Activated CD8-positive, alpha-beta memory T cell treated with anti-CD3 and anti-CD28 coated beads, Interleukin-2, amount 50 U/mL, for 24 hours (primary cell): ENCODE measurements around the gene CCR8.
"Not testable (repeated sequence)": the region's sequence is repeated elsewhere in the genome, so short reads cannot be mapped to it uniquely, and the experiment has no call there.

Experiments
- DNase-seq: peaks from one replicate; pipeline ENCODE4 v3.0.0-alpha.2; 2020; ENCODE audit errors: extremely low read depth

CCR8 gene

DNA sequence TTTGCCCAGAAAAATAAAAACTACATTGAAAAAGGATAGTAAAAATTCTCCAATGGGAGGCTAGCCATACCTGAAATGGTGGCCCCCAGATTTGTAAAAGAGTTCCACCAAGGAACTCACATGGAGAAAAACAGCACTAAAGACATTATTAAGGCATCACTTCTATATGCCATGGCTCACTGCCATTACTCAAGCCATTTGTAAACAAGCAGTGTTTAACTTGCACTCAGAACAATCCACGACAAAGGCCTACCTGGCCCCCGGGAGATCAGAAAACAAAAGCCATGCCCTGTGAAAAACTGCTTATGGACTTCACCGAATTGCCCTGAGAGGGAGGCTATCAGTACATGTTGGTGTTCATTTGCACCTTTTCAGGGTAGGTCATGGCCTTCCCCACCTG is 19.6 kb downstream of the CCR8 start:
- no peak for DNase-seq

DNA sequence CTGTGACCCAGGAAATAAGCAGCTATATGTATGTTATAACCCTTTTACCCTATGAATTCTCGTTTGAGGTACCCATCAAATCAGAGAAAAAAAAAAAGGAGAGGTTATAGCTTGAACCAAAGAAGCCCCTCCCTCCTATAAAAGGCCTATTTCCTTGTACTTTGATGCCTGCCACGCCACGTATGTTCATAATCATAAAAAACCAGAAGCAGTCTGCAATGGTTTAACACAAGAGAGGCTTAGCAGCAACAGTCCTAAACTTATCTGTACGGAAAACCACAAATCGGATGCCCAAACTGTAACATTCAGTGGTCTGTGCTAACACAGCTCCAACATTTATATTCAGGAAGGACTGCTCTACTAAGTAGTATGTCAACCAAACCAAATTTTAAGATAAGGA is 21.2 kb downstream of the CCR8 start:
- no peak for DNase-seq

DNA sequence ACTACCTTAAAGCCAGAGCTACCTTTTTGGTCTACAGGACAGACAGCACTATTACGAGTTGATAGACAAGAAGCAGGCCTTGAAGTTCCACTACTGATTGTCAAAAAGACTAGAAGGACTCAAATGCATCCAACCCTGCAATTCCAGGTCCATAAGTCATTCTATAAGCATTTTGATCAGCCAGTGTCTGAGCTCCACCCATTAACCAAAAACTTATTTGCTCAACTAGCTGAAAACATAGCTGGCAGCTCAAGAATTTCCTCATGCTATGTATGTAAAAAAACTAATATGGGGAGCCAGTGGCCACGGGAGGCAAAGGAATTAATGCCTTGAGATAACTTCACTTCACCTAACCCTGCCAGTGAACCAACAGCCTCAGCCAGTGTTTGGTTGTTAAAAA is 21.6 kb downstream of the CCR8 start:
- DNase-seq, result not testable (repeated sequence)

DNA sequence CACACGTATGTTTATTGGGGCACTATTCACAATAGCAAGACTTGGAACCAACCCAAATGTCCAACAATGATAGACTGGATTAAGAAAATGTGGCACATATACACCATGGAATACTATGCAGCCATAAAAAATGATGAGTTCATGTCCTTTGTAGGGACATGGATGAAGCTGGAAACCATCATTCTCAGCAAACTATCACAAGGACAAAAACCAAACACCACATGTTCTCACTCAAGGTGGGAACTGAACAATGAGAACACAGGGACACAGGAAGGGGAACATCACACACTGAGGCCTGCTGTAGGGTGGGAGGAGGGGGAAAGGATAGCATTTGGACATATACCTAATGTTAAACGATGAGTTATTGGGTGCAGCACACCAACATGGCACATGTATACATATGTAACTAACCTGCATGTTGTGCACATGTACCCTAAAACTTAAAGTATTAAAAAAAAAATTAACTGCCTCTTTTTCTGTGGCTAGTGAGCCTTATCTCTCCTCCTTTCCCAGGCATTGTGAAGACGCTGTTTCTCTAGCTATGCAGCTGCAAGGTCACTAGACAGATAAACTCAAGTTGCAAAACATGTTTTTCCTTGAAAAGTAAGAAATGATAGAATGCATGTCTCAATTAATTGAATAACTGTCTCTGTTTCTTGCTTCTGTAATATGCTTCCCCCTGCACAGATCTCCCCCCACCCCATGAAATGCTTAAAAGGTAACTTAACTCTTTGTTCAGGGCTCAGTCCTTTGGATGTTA is 23.8 kb downstream of the CCR8 start:
- not testable (repeated sequence) for DNase-seq

DNA sequence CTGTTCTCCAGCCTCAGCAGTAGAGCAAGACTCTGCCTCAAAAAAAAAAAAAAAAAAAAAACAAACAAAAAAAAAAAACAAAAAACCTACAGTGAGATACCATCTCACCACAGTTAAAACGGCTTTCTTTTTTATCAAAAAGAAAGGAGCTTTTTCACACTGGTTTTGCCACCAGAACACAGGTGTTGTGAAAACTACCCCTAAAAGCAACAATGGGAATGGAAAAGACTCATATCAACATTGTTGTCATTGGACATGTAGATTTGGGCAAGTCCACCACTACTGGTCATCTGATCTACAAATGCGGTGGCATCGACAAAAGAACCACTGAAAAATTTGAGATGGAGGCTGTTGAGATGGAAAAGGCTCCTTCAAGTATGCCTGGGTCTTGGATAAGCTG is 28.8 kb downstream of the CCR8 start:
- DNase-seq, result no peak

DNA sequence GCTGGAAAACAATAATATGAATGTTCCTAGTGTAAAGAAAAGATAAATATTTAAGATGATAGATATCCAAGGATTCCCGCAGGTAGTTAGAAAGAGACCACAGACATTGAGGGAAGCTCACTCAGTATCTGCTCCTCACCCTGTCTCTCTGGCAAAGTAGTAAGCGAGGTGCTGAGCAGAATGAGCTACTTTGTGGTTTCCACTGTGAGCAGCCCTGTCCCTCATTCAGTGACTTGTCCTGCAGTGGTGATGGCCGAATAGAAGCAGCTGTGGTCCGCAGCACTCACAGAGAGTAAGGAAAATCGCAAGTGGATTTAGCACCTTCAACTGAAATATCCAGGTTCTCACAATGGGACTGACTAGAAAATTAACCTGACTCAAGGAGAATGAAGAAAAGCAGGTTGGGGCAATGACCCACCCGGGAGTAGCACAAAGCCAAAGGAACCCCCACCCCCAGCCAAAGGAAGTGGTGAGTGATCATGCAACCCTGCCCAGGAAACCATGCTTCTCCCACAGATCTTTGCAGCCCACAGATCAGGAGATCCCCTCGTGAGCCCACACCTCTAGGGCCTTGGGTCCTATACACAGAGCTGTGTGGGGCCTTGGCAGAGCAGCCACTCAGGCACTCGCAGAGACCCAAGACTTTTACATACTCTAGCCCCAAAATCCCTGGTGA is 31.9 kb downstream of the CCR8 start:
- DNase-seq, result no peak

DNA sequence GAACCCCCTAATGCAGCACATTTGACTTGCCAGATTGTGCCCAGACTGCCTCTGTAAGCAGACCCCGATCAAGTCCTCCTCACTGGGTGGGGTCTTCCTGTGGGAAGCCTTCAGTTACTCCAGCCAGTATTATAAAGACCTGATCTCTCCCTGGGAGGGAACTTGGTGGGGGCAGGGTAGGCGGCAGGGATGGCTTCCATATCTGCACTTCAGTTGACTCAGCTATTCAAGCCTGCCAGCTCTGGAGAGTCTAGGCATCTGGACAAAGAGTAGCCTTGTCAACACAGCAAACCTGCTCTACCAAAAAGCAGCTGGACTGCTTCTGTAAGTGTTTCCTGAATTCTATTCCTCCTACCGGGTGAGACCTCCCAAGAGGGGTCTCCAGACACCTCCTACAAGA is 32.7 kb downstream of the CCR8 start:
- DNase-seq, result no peak

DNA sequence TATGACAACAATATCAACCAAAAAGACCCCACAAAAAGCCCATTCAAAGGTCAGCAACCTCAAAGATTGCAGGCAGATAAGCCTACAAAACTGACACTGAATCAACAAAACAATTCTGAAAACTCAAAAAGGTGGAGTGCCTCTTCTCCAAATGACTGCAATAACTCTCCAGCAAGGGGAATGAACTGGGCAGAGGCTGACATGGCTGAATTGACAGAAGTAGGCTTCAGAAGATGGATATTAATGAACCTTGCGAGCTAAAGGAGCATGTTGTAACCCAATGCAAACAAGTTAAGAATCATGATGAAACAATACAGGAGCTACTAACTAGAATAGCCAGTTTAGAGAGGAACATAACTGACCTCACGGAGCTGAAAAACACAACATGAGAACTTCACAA is 33.3 kb downstream of the CCR8 start:
- no peak for DNase-seq

DNA sequence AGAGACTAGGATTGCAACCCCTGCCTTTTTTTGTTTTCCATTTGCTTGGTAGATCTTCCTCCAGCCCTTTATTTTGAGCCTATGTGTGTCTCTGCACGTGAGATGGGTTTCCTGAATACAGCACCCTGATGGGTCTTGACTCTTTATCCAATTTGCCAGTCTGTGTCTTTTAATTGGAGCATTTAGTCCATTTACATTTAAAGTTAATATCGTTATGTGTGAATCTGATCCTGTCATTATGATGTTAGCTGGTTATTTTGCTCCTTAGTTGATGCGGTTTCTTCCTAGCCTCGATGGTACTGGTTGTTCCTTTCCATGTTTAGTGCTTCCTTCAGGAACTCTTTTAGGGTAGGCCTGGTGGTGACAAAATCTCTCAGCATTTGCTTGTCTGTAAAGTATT is 40.9 kb downstream of the CCR8 start:
- DNase-seq, result not testable (repeated sequence)

DNA sequence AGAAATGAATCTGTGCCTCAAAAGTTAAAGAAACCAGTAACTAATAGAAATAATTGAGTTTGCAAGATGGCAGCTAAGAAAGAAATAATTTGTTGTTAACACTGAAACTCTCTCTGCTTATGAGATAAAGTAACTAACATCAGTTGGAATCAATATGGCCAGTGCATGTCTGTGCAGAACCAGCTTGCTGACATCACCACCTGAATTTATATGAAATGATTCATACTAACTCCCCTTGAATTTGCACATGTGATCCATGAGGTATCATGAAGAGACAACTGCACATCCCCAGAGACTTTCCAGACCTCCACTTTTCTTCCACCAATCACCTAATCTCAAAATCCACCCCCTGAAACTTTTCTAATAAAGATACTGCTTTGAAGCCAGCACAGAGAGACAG is 43.3 kb downstream of the CCR8 start:
- DNase-seq, result no peak

DNA sequence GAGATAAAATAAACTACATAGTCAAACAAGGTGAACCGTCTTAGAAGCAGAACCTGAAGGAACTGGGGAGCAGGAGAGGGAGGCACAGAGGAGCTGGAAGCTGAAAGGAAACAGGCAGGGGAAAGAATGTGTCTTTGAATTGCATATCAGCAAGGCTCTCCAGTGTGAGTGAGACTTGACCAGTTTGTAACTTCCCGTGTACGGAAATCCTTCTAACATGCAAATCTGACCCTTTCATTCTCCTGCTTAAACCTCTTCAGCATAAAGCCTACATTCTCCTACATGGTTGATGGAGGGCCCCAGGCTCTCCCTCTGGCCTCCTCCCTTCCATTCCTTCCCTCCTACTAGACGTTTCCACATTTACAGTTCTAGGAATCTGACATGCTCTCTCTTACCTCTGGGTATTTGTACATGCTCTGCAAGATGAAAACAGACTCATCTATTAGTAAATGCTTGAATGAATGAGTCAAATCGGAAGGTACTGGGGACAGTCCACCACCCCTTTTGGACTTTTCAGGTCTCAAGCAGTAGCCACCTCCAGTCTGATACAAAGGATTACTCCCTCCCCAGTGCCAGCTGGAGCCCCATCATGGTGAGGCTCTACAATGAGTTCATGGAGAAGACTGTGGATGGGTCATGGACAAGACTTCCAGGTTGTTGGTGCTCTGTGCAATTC is 47.6 kb downstream of the CCR8 start:
- DNase-seq, result no peak

DNA sequence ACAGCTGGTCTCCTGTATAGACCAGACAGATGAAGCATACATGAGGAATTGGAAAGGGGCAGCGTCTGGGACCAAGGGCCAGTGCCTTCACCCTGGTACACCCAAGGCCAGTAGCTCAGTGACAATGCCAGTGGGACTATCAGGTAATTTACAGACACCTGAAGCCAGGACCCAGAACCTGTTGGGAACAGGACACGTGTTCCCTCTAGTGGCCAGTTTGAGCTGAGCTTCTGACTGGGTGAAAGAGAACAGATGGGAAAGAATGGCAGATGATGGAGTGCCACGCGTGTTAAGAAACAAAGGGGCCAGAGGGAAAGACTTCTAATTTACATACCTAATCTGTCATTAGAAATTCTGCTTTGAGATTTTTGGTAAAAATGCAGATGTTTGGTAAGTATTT is 48.6 kb downstream of the CCR8 start:
- no peak for DNase-seq

DNA sequence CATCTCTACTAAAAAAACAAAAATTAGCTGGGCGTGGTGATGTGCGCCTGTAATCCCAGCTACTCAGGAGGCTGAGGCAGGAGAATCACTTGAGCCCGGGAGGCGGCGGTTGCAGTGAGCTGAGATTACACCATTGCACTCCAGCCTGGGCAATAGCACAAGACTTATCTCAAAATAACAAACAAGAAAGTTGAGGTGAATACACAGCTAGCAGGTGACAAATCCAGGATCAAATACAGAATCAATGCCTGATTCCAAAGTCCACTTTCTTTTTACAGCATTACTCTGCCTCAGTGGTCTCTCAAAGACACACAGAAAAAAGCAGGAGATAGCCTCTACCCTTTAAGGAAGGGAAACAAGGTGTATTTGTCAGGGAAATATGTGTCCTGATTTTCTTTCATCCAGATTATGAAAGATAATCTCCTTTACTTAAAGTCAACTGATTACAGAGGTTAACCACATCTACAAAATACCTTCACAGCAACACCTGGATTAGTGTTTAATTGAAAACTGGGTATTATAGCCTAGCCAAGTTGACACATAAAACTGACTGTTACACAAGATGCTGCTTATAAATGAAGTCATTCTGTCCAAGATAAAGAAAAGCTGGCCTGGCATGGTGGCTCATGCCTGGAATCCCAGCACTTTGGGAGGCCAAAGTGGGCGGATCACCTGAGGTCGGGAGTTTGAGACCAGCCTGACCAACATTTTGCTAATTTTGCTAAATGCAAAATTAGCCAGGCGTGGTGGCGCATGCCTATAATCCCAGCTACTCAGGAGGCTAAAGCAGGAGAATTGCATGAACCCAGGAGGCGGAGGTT is 49.7 kb downstream of the CCR8 start:
- DNase-seq, result no peak

DNA sequence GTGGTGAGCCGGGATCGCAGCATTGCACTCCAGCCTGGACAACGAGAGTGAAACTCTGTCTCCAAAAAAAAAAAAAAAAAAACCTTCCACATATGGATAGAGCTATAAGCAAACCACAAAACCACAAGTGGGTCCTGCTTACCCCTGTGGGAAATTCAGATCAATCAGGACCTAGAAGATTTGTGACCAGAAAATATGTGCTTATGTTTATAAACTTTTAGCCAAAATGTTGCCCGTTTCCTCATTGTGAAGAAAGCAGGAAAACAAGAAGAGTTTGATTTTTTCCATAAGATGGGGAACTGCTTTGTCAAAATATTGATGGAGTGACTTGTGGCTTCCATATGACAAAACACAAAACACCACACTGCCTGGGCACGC is 50.3 kb downstream of the CCR8 start:
- no peak for DNase-seq

DNA sequence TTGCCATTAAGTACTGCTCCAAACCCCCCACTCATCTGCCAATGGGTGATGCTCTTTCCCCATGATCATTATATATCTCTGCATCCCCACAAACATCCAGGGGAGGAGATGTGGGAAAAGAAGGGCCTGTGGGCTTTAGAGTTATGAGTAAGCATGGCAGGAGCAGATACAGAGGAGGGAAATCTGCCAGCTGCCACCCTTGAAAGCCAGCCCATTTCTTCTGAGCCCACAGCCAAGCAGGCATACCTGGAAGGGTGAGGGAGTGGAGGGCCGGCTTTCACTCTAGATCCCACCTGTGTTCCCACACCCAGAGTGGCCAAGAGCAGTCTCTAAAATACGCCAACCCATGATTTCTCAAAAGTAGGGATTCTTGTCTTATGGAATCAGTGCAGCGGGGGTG is 51.9 kb downstream of the CCR8 start:
- DNase-seq, result no peak
